Liver (tissue), 9 donors: ENCODE results near the gene RCAN2. TPM values are rescaled to one million over a fixed set of nuclear protein-coding genes. Genes with fewer than 3 reads are reported as not detected.

ENCODE experiments used
- DNase-seq: peaks from one replicate; pipeline ENCODE4 v3.0.0-alpha.2; 2017; ENCODE audit warnings: low spot score
- H3K27ac ChIP-seq, 2 donors: one replicate each; pipeline ENCODE4 v1.7.0; 2013; ENCODE audit warnings: inconsistent platforms in 2 of 2, low read length in 2 of 2, control low read depth in 1 of 2, low read depth in 1 of 2, mild to moderate bottlenecking in 1 of 2
- H3K27me3 ChIP-seq, 4 donors: one replicate each; pipeline versions ENCODE4 v1.6.1 to v1.7.0; 2013; ENCODE audit warnings: low read length in 3 of 4, inconsistent platforms in 1 of 4, mild to moderate bottlenecking in 1 of 4, moderate library complexity in 1 of 4; ENCODE audit not compliant: control insufficient read depth in 4 of 4, insufficient read depth in 4 of 4
- H3K36me3 ChIP-seq, 4 donors: one replicate each; pipeline versions ENCODE4 v1.6.1 to v1.7.0; 2013; ENCODE audit warnings: low read length in 3 of 4, mild to moderate bottlenecking in 3 of 4, low read depth in 1 of 4, moderate library complexity in 1 of 4; ENCODE audit not compliant: control insufficient read depth in 4 of 4, insufficient read depth in 3 of 4
- H3K4me1 ChIP-seq, 4 donors: one replicate each; pipeline versions ENCODE4 v1.6.1 to v1.7.0; 2013; ENCODE audit warnings: low read length in 3 of 4, mild to moderate bottlenecking in 3 of 4, moderate library complexity in 1 of 4; ENCODE audit not compliant: control insufficient read depth in 4 of 4, insufficient read depth in 4 of 4
- H3K4me3 ChIP-seq, 3 donors: one replicate each; pipeline versions ENCODE4 v1.6.1 to v1.7.0; 2013; ENCODE audit warnings: low read length in 3 of 3, control low read depth in 1 of 3, low read depth in 1 of 3, mild to moderate bottlenecking in 1 of 3
- H3K9ac ChIP-seq, 2 donors: one replicate each; pipeline ENCODE4 v1.7.0; 2013; ENCODE audit warnings: low read length in 2 of 2, mild to moderate bottlenecking in 2 of 2, moderate library complexity in 2 of 2, control low read depth in 1 of 2, low read depth in 1 of 2
- H3K9me3 ChIP-seq, 4 donors: one replicate each; pipeline versions ENCODE4 v1.6.1 to v1.7.0; 2013; ENCODE audit warnings: low read length in 3 of 4; ENCODE audit not compliant: control insufficient read depth in 4 of 4
- ATF3 ChIP-seq: IDR thresholded peaks from 2 replicates; pipeline ENCODE4 v1.6.1; 2016; ENCODE audit warnings: antibody characterized with exemption
- CTCF ChIP-seq: fragments of 150-350 bp; IDR thresholded peaks from 2 replicates; pipeline ENCODE4 v1.5.1; 2017; ENCODE audit warnings: improper control_type of control experiment, low read depth, low read length; ENCODE audit not compliant: missing input control
- EGR1 ChIP-seq, 2 donors: IDR thresholded peaks; 2 replicates each; pipeline ENCODE4 v1.6.1; 2016 to 2018; ENCODE audit warnings: antibody characterized with exemption in 2 of 2, low read depth in 2 of 2
- FOXA1 ChIP-seq: IDR thresholded peaks from 2 replicates; pipeline ENCODE4 v1.6.1; 2016; ENCODE audit warnings: antibody characterized with exemption
- FOXA2 ChIP-seq: IDR thresholded peaks from 2 replicates; pipeline ENCODE4 v1.6.1; 2016; ENCODE audit warnings: antibody characterized with exemption
- GABPA ChIP-seq, 2 donors: IDR thresholded peaks in 1 of 2; conservative IDR thresholded peaks in 1 of 2; 2 replicates each; pipeline ENCODE4 v1.6.1; 2016; ENCODE audit warnings: antibody characterized with exemption in 2 of 2, mild to moderate bottlenecking in 1 of 2, moderate library complexity in 1 of 2
- HNF4A ChIP-seq, 2 donors: conservative IDR thresholded peaks; 2 replicates each; pipeline ENCODE4 v1.6.1; 2016; ENCODE audit warnings: antibody characterized with exemption in 2 of 2, mild to moderate bottlenecking in 2 of 2
- HNF4G ChIP-seq: IDR thresholded peaks from 2 replicates; pipeline ENCODE4 v1.6.1; 2016; ENCODE audit warnings: antibody characterized with exemption
- JUND ChIP-seq, 2 donors: IDR thresholded peaks; 2 replicates each; pipeline ENCODE4 v1.6.1; 2016; ENCODE audit warnings: antibody characterized with exemption in 2 of 2
- MAX ChIP-seq: IDR thresholded peaks from 2 replicates; pipeline ENCODE4 v1.6.1; 2016; ENCODE audit warnings: antibody characterized with exemption
- NR2F2 ChIP-seq: IDR thresholded peaks from 2 replicates; pipeline ENCODE4 v1.6.1; 2016; ENCODE audit warnings: antibody characterized with exemption
- RAD21 ChIP-seq, 2 donors: IDR thresholded peaks; 2 replicates each; pipeline ENCODE4 v1.6.1; 2016; ENCODE audit warnings: antibody characterized with exemption in 2 of 2, mild to moderate bottlenecking in 2 of 2
- REST ChIP-seq: IDR thresholded peaks from 2 replicates; pipeline ENCODE4 v1.6.1; 2016; ENCODE audit warnings: antibody characterized with exemption, mild to moderate bottlenecking
- RXRA ChIP-seq, 2 donors: IDR thresholded peaks; 2 replicates each; pipeline ENCODE4 v1.6.1; 2017 to 2018; ENCODE audit warnings: antibody characterized with exemption in 2 of 2, mild to moderate bottlenecking in 1 of 2
- SP1 ChIP-seq: IDR thresholded peaks from 2 replicates; pipeline ENCODE4 v1.6.1; 2018; ENCODE audit warnings: antibody characterized with exemption, mild to moderate bottlenecking
- TAF1 ChIP-seq: conservative IDR thresholded peaks from 2 replicates; pipeline ENCODE4 v1.6.1; 2016; ENCODE audit warnings: antibody characterized with exemption, mild to moderate bottlenecking
- YY1 ChIP-seq: IDR thresholded peaks from 2 replicates; pipeline ENCODE4 v1.6.1; 2016; ENCODE audit warnings: antibody characterized with exemption, mild to moderate bottlenecking
- ZBTB33 ChIP-seq: IDR thresholded peaks from 2 replicates; pipeline ENCODE4 v1.6.1; 2016; ENCODE audit warnings: antibody characterized with exemption
- WGBS: extraction: QIAGEN DNeasy Blood & Tissue Kit; methylation state at CpG from one replicate; pipeline ENCODE4 v1.1.7; 2013; 5-methylcytosine and 5-hydroxymethylcytosine counted together
- polyA plus RNA-seq, 2 donors: library from polyadenylated mRNA; stranded (reverse) in 1 of 2; unstranded in 1 of 2; fragments of 200-250 nt in 1 of 2; fragments of >200 nt in 1 of 2; fragmentation: Nextera tagmentation in 1 of 2; extraction: Ambion mirVana in 1 of 2; gene quantifications; one replicate each; pipeline versions ENCODE4 v1.2.1 to v1.2.3, GENCODE V29; 2013 to 2015
- total RNA-seq, 2 donors: library from RNA; depleted of rRNA; stranded (reverse); fragments of >200 nt; gene quantifications; one replicate each; pipeline ENCODE4 v1.2.3, GENCODE V29; 2014
- donor health status: healthy.
- donor health status: healthy.
- donor health status: healthy.
- donor health status: healthy.
- donor health status: healthy.

Gene RCAN2
- total and polyA plus RNA-seq, 4 donors, result 0.19 to 8.2 (median 2.4) TPM

GRCh38 chr6:46511320-46511719 is 20.1 kb upstream of the RCAN2 start (continued):
- TF ChIP-seq REST (no peak), HNF4A (conservative IDR thresholded peaks at IDR 0.05) (no peak), GABPA (IDR thresholded peaks at IDR 0.05 in 1 of 2, conservative IDR thresholded peaks at IDR 0.05 in 1 of 2) (no peak), SP1 (no peak), JUND (IDR thresholded peaks at IDR 0.05) (no peak)

GRCh38 chr6:46510651-46511050 is 19.4 kb upstream of the RCAN2 start:
- Histone ChIP-seq H3K36me3 (no peaks in the 10 kb centered on the region), H3K27ac (peak overlapping the region in 1 of 2 donors; percentile 42), H3K27me3 (no peaks in the 10 kb centered on the region), H3K9me3 (no peaks in the 10 kb centered on the region), H3K4me3 (no peak overlapping the region), H3K4me1 (peaks cover 6 to 33% (median 30%) of the 10 kb centered on the region in 4 donors), H3K9ac (no peak overlapping the region)
- no peak for DNase-seq
- TF ChIP-seq RXRA (IDR thresholded peaks at IDR 0.05) (peak; percentile 25 to 59), JUND (IDR thresholded peaks at IDR 0.05) (peak in 1 of 2 donors; percentile 8), CTCF (no peak), SP1 (peak; percentile 39), YY1 (peak; percentile 47), RAD21 (IDR thresholded peaks at IDR 0.05) (peak in 1 of 2 donors; percentile 35), HNF4A (conservative IDR thresholded peaks at IDR 0.05) (no peak), NR2F2 (peak; percentile 79)

GRCh38 chr6:46509981-46510510 is 18.8 kb upstream of the RCAN2 start:
- 77% methylated on average over 4 of the region's 4 CpGs for WGBS
- Histone ChIP-seq H3K9me3 (no peaks in the 10 kb centered on the region), H3K4me1 (peaks cover 6 to 33% (median 30%) of the 10 kb centered on the region in 4 donors), H3K27me3 (no peaks in the 10 kb centered on the region), H3K27ac (peak overlapping the region in 1 of 2 donors; percentile 42), H3K4me3 (no peak overlapping the region), H3K36me3 (no peaks in the 10 kb centered on the region), H3K9ac (no peak overlapping the region)
- DNase-seq, result no peak
- TF ChIP-seq YY1 (no peak), HNF4A (conservative IDR thresholded peaks at IDR 0.05) (no peak), SP1 (no peak), JUND (IDR thresholded peaks at IDR 0.05) (no peak), HNF4G (no peak), MAX (no peak), ATF3 (no peak), FOXA2 (no peak), FOXA1 (no peak), GABPA (IDR thresholded peaks at IDR 0.05 in 1 of 2, conservative IDR thresholded peaks at IDR 0.05 in 1 of 2) (no peak), CTCF (no peak), ZBTB33 (no peak), EGR1 (IDR thresholded peaks at IDR 0.05; ENCODE audit: low read depth in 2 of 2) (no peak), RXRA (IDR thresholded peaks at IDR 0.05) (no peak), TAF1 (no peak)
